Neural cell (in vitro differentiated cells): ENCODE results near the gene PRRT4. TPM values are rescaled to one million over a fixed set of nuclear protein-coding genes. Genes with fewer than 3 reads are reported as not detected.

ENCODE experiments used
- H2AFZ ChIP-seq: fragments of 200-600, 300-800 bp; sonication (generic), shearing (Covaris generic); 2 replicates; pipeline ENCODE4 v1.6.0; 2014; ENCODE audit warnings: low read depth, mild to moderate bottlenecking, antibody characterized with exemption, low read length, moderate library complexity
- H3F3A ChIP-seq: fragments of 200-600 bp; shearing (Covaris generic); 2 replicates; pipeline ENCODE4 v1.6.1; 2016; ENCODE audit warnings: mild to moderate bottlenecking, moderate library complexity, mixed read lengths, antibody characterized with exemption, low read length; ENCODE audit not compliant: insufficient read depth, poor library complexity, severe bottlenecking
- H3K27ac ChIP-seq: fragments of 200-600, 300-800 bp; sonication (generic), shearing (Covaris generic); 2 replicates; pipeline ENCODE4 v1.5.1; 2014; ENCODE audit warnings: mild to moderate bottlenecking, low read length, moderate library complexity
- H3K27me3 ChIP-seq: fragments of 300-800, 200-600 bp; sonication (generic), shearing (Covaris generic); 2 replicates; pipeline ENCODE4 v1.6.0; 2014; ENCODE audit warnings: mild to moderate bottlenecking, low read depth, low read length, moderate library complexity; ENCODE audit not compliant: insufficient read depth
- H3K36me3 ChIP-seq: fragments of 300-800, 200-600 bp; sonication (generic), shearing (Covaris generic); 2 replicates; pipeline ENCODE4 v1.5.1; 2014; ENCODE audit warnings: mild to moderate bottlenecking, antibody characterized with exemption, low read length, moderate library complexity; ENCODE audit not compliant: insufficient read depth
- H3K4me2 ChIP-seq: fragments of 300-800, 200-600 bp; sonication (generic), shearing (Covaris generic); 2 replicates; pipeline ENCODE4 v1.6.0; 2014; ENCODE audit warnings: mild to moderate bottlenecking, low read length
- H3K4me3 ChIP-seq: fragments of 300-800, 200-600 bp; sonication (generic), shearing (Covaris generic); 2 replicates; pipeline ENCODE4 v1.5.1; 2014; ENCODE audit warnings: mild to moderate bottlenecking, low read length, moderate library complexity
- H3K79me2 ChIP-seq: fragments of 200-600 bp; shearing (Covaris generic); replicated peaks from 2 replicates; pipeline ENCODE4 v1.6.0; 2014; ENCODE audit warnings: mild to moderate bottlenecking, low read length, moderate library complexity; ENCODE audit not compliant: insufficient read depth
- H3K9ac ChIP-seq: fragments of 300-800, 200-600 bp; sonication (generic), shearing (Covaris generic); 2 replicates; pipeline ENCODE4 v1.6.1; 2016; ENCODE audit warnings: mild to moderate bottlenecking, low read length, mixed read lengths
- H3K9me2 ChIP-seq: fragments of 200-600 bp; shearing (Covaris generic); 2 replicates; pipeline ENCODE4 v1.6.1; 2016; ENCODE audit warnings: mild to moderate bottlenecking, low read length, mixed read lengths; ENCODE audit not compliant: insufficient read depth
- H3K9me3 ChIP-seq: fragments of 200-600, 300-800 bp; sonication (generic), shearing (Covaris generic); 2 replicates; pipeline ENCODE4 v1.6.1; 2016; ENCODE audit warnings: mild to moderate bottlenecking, mixed run types, low read length, moderate library complexity, mixed read lengths
- H4K20me1 ChIP-seq: fragments of 200-600 bp; shearing (Covaris generic); 2 replicates; pipeline ENCODE4 v1.6.1; 2016; ENCODE audit warnings: mild to moderate bottlenecking, mixed run types; ENCODE audit not compliant: insufficient read depth
- EP300 ChIP-seq: fragments of 450-650 bp; conservative IDR thresholded peaks from 2 replicates; pipeline ENCODE4 v1.6.1; 2014; ENCODE audit warnings: antibody characterized with exemption, mild to moderate bottlenecking, moderate library complexity; ENCODE audit not compliant: poor library complexity, severe bottlenecking
- EZH2 ChIP-seq: fragments of 200-600, 300-800 bp; shearing (Covaris generic), sonication (generic); IDR thresholded peaks from 2 replicates; pipeline ENCODE4 v1.6.1; 2014; ENCODE audit warnings: antibody characterized with exemption, low read length, borderline replicate concordance, mild to moderate bottlenecking; ENCODE audit not compliant: insufficient read depth, poor library complexity, severe bottlenecking
- MXI1 ChIP-seq: fragments of 450-650 bp; conservative IDR thresholded peaks from 2 replicates; pipeline ENCODE4 v1.6.1; 2014; ENCODE audit warnings: antibody characterized with exemption, mild to moderate bottlenecking; ENCODE audit not compliant: poor library complexity, severe bottlenecking
- POLR2AphosphoS5 ChIP-seq: IDR thresholded peaks from 2 replicates; pipeline ENCODE4 v1.6.1; 2012
- RAD21 ChIP-seq: fragments of 450-650 bp; conservative IDR thresholded peaks from 2 replicates; pipeline ENCODE4 v1.6.1; 2014; ENCODE audit warnings: antibody characterized with exemption, mild to moderate bottlenecking, moderate library complexity
- SMC3 ChIP-seq: fragments of 450-650 bp; conservative IDR thresholded peaks from 2 replicates; pipeline ENCODE4 v1.6.1; 2014; ENCODE audit warnings: antibody characterized with exemption, mild to moderate bottlenecking, moderate library complexity; ENCODE audit not compliant: poor library complexity
- TAF1 ChIP-seq: IDR thresholded peaks from 2 replicates; pipeline ENCODE4 v1.6.1; 2012; ENCODE audit warnings: low read depth
- polyA plus RNA-seq: library from polyadenylated mRNA; depleted of rRNA; stranded (reverse); fragments of >200 nt; gene quantifications from 2 replicates; pipeline ENCODE4 v1.2.3, GENCODE V29; 2014
- TF ChIP-seq, protein P1 (sequence below): fragments of 450-650 bp; IDR thresholded peaks from 2 replicates; pipeline ENCODE4 v1.5.1; 2014; ENCODE audit warnings: antibody characterized with exemption, mild to moderate bottlenecking, moderate library complexity; ENCODE audit not compliant: poor library complexity, severe bottlenecking
- TF ChIP-seq, protein P2 (sequence below): IDR thresholded peaks from 2 replicates; pipeline ENCODE4 v1.6.1; 2012; ENCODE audit warnings: borderline replicate concordance

The PRRT4 gene
- polyA plus RNA-seq, 1 donor from 2014 or later, result 32.5 TPM

DNA sequence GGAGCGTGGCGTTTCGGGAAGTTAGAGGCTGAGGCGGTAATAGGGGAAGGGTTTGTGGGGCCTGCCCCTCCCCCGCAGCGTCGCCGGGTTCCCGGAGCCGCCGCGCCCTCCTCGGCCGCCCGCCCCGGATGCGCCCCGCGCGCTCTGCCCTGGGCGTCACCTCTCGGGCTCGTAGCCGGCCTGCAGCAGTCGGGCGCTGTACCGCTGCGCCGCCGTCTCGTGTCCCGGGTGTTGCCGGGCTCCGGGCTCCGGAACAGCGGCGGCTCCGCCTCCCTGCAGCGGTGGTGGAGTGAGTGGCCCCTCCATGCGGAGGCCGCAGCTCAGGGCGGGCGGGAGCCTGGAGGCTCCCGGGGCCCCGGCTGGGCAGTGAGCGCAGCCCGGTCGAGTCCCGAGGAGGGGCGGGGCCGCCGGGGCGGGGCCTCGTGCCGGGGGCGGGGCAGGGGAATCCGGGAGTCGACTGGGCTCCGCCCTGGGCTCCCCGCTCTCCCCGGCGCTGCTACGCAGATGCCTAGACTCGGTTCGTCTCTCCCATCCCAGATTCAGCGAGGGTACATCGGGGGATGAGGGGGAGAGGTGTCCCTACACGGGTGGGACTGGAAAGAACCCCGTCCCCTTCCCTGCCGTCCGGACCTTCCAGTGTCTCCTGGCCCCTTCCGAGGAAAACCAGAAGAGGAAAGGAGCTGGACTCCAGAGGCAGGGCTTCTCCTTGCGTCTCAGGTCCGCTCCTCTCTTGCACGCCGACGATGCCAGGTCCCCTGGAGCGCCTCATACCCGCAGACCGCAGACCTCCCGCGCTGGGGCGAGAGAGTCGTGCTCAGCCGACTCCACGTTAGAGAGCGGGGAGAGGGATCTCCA is 48.3 kb upstream of the PRRT4 start, which contains the start of gene IMPDH1:
Gene IMPDH1, minus strand, starts transcription at position 387 of the 855 bp plus-strand sequence. Its CDS starts 81 bp downstream, at position 306.
- H3K9me3 ChIP-seq, result no peaks in the 10 kb centered on the region

DNA sequence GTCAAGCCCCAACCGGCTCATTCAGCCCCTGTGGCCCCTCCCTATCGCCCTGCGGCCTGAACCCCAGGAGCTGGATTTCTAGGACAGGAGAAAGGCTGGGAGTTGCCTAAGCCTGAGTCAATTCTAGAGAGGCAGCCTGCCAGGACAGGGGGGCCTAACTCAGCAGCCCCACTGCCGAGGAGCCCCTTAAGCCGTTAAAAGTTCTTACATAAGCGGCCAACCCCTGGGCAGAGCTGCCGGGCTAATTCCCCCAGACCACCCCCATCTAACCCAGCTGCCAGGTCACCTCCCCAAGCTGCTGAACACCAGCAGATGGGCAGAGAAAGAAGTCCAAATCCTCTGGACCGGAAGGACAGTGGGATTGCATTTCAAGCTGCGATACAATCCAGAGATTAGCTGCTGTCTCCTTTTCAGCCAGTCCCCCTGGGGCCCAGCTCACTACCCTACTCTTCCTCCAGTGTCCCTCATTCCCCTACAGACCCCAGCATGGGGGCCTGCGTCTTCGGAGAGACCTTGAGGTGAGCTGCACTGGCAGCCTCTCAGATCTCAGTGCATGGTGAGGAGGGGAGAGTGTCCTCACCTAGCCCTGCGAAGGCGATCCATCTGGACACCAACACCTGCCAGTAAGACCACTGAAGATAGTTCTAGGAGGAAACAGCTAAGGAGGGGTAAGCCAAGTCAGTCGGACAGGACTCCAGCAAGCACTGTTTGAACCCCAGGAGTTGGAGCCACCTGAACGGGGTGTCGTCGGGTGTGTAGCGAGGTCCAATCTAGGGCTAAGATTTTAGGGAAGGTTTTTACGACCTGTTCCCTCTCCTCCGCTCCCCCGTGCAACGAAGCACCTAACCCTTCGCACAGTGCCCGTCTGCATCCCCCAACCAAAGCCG is 47.5 kb upstream of the PRRT4 start:
- Histone ChIP-seq H3K4me2 (no peak overlapping the region), H3K9me3 (no peaks in the 10 kb centered on the region), H2AFZ (no peak overlapping the region), H3K27ac (no peak overlapping the region), H4K20me1 (no peaks in the 10 kb centered on the region), H3K9me2 (no peaks in the 10 kb centered on the region), H3K79me2 (peaks cover 6% of the 10 kb centered on the region), H3K36me3 (no peaks in the 10 kb centered on the region), H3K9ac (peak overlapping the region; percentile 60), H3K27me3 (peaks cover 35% of the 10 kb centered on the region), H3F3A (peaks cover 3% of the 10 kb centered on the region), H3K4me3 (peak overlapping the region; percentile 79)
- TF ChIP-seq, protein P1, sequence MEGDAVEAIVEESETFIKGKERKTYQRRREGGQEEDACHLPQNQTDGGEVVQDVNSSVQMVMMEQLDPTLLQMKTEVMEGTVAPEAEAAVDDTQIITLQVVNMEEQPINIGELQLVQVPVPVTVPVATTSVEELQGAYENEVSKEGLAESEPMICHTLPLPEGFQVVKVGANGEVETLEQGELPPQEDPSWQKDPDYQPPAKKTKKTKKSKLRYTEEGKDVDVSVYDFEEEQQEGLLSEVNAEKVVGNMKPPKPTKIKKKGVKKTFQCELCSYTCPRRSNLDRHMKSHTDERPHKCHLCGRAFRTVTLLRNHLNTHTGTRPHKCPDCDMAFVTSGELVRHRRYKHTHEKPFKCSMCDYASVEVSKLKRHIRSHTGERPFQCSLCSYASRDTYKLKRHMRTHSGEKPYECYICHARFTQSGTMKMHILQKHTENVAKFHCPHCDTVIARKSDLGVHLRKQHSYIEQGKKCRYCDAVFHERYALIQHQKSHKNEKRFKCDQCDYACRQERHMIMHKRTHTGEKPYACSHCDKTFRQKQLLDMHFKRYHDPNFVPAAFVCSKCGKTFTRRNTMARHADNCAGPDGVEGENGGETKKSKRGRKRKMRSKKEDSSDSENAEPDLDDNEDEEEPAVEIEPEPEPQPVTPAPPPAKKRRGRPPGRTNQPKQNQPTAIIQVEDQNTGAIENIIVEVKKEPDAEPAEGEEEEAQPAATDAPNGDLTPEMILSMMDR, result no peak
- no peak for TF ChIP-seq MXI1
- no peak for TF ChIP-seq RAD21
- no peak for TF ChIP-seq EZH2
- no peak for TF ChIP-seq POLR2AphosphoS5
- TF ChIP-seq SMC3, result no peak

More for the DNA sequence above, 48.3 kb upstream of the PRRT4 start, which contains the start of gene IMPDH1:
- Histone ChIP-seq H3K9ac (peak within 1 kb of the TSS; percentile 60), H3K27ac (no peak within 1 kb of the TSS), H3K9me2 (no peaks in the 10 kb centered on the region), H3F3A (peaks cover 3% of the 10 kb centered on the region), H3K4me2 (peak within 1 kb of the TSS; percentile 28), H2AFZ (peak within 1 kb of the TSS; percentile 6), H3K79me2 (no peaks in the 10 kb centered on the region), H4K20me1 (no peaks in the 10 kb centered on the region), H3K36me3 (no peaks in the 10 kb centered on the region), H3K27me3 (peaks cover 35% of the 10 kb centered on the region), H3K4me3 (peak within 1 kb of the TSS; percentile 79)
- TF ChIP-seq EZH2 (no peak), MXI1 (no peak), POLR2AphosphoS5 (no peak), RAD21 (no peak), SMC3 (no peak), TAF1 (no peak), EP300 (no peak)
- TF ChIP-seq, protein P2, sequence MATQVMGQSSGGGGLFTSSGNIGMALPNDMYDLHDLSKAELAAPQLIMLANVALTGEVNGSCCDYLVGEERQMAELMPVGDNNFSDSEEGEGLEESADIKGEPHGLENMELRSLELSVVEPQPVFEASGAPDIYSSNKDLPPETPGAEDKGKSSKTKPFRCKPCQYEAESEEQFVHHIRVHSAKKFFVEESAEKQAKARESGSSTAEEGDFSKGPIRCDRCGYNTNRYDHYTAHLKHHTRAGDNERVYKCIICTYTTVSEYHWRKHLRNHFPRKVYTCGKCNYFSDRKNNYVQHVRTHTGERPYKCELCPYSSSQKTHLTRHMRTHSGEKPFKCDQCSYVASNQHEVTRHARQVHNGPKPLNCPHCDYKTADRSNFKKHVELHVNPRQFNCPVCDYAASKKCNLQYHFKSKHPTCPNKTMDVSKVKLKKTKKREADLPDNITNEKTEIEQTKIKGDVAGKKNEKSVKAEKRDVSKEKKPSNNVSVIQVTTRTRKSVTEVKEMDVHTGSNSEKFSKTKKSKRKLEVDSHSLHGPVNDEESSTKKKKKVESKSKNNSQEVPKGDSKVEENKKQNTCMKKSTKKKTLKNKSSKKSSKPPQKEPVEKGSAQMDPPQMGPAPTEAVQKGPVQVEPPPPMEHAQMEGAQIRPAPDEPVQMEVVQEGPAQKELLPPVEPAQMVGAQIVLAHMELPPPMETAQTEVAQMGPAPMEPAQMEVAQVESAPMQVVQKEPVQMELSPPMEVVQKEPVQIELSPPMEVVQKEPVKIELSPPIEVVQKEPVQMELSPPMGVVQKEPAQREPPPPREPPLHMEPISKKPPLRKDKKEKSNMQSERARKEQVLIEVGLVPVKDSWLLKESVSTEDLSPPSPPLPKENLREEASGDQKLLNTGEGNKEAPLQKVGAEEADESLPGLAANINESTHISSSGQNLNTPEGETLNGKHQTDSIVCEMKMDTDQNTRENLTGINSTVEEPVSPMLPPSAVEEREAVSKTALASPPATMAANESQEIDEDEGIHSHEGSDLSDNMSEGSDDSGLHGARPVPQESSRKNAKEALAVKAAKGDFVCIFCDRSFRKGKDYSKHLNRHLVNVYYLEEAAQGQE, result no peak
- TF ChIP-seq, protein P1, result no peak
